Endothelial cell of umbilical vein (primary cell): ENCODE measurements around the gene ENPP3.

ENCODE experiments used
- CTCF ChIP-seq, 2 donors: IDR thresholded peaks; 1 replicate in 1 of 2; 2 replicates in 1 of 2; pipeline ENCODE4 v1.5.1; 2011; ENCODE audit warnings: low read length in 2 of 2, mild to moderate bottlenecking in 2 of 2, moderate library complexity in 2 of 2, control low read depth in 1 of 2, inconsistent platforms in 1 of 2, low read depth in 1 of 2; ENCODE audit not compliant: insufficient read depth in 1 of 2; ENCODE audit errors: extremely low read depth in 1 of 2
- EZH2 ChIP-seq: IDR thresholded peaks from 2 replicates; pipeline ENCODE4 v1.6.1; 2012; ENCODE audit warnings: borderline replicate concordance, low read depth, mild to moderate bottlenecking, moderate library complexity, low read length, inconsistent platforms; ENCODE audit not compliant: severe bottlenecking
- GATA2 ChIP-seq: IDR thresholded peaks from 2 replicates; pipeline ENCODE4 v1.7.0; 2011; ENCODE audit warnings: low read depth, mild to moderate bottlenecking, moderate library complexity, mixed read lengths, low read length; ENCODE audit not compliant: insufficient read length, insufficient read depth
- JUN ChIP-seq: IDR thresholded peaks from 2 replicates; pipeline ENCODE4 v1.6.1; 2011; ENCODE audit warnings: borderline replicate concordance, low read depth; ENCODE audit not compliant: insufficient read length, insufficient read depth
- MAX ChIP-seq: IDR thresholded peaks from 2 replicates; pipeline ENCODE4 v1.6.1; 2011; ENCODE audit not compliant: insufficient read depth, insufficient read length
- MYC ChIP-seq: IDR thresholded peaks from one replicate; pipeline ENCODE4 v1.6.1; 2011; ENCODE audit warnings: mild to moderate bottlenecking, low read depth, low read length
- POLR2A ChIP-seq: IDR thresholded peaks from 2 replicates; pipeline ENCODE4 v1.6.1; 2012; ENCODE audit warnings: low read depth, mild to moderate bottlenecking, control low read depth, low read length
- POLR2AphosphoS5 ChIP-seq: IDR thresholded peaks from 2 replicates; pipeline ENCODE4 v1.6.1; 2012; ENCODE audit warnings: low read depth, mild to moderate bottlenecking, control low read depth, low read length, moderate library complexity; ENCODE audit not compliant: insufficient read depth

GRCh38 chr6:131730264-131730663 lies 93.2 kb downstream of the ENPP3 start:
- TF ChIP-seq EZH2 = no peak
- TF ChIP-seq POLR2AphosphoS5 = no peak
- no peak for TF ChIP-seq CTCF (IDR thresholded peaks at IDR 0.05; ENCODE audit: extremely low read depth in 1 of 2, insufficient read depth in 1 of 2, low read depth in 1 of 2, low read length in 2 of 2)
- no peak for TF ChIP-seq GATA2
- TF ChIP-seq POLR2A = no peak
- TF ChIP-seq MAX = no peak
- TF ChIP-seq JUN = no peak
- no peak for TF ChIP-seq MYC
